Tibial nerve (tissue), 4 donors: ENCODE data around the gene ANKFN1.

Experiments
- CTCF ChIP-seq, 5 experiments: fragments of 200-600 bp in 3 of 5; fragments of 450-650 bp in 2 of 5; sonication (generic) in 3 of 5; IDR thresholded peaks; one replicate each; pipeline ENCODE4 v1.5.1; 2016 to 2019; ENCODE audit warnings: antibody characterized with exemption in 5 of 5, mild to moderate bottlenecking in 3 of 5, moderate library complexity in 2 of 5
- EP300 ChIP-seq, 2 donors: sonication (generic); formaldehyde crosslinking; IDR thresholded peaks; one replicate each; pipeline ENCODE4 v1.6.1; 2017; ENCODE audit warnings: antibody characterized with exemption in 2 of 2, mild to moderate bottlenecking in 1 of 2
- POLR2A ChIP-seq, 2 donors: fragments of 450-650 bp; IDR thresholded peaks; one replicate each; pipeline ENCODE4 v1.6.1; 2017; ENCODE audit warnings: antibody characterized with exemption in 2 of 2, mild to moderate bottlenecking in 2 of 2, moderate library complexity in 2 of 2

- TF ChIP-seq CTCF (IDR thresholded peaks at IDR 0.05) (no peak), POLR2A (IDR thresholded peaks at IDR 0.05) (no peak), EP300 (IDR thresholded peaks at IDR 0.05) (no peak)
These were observed 315.6 kb downstream of the ANKFN1 start for GRCh38 chr17:56468840-56469239.
